H9 (cell line): ENCODE results near the gene GALNT12. TPM values are rescaled to one million over a fixed set of nuclear protein-coding genes. Genes with fewer than 3 reads are reported as not detected.

ENCODE experiments used
- DNase-seq: peaks from one replicate; pipeline ENCODE4 v3.0.0-alpha.2; 2017
- H2AFZ ChIP-seq: one replicate; pipeline ENCODE4 v1.6.1; 2013; ENCODE audit warnings: mild to moderate bottlenecking, low read length, control low read depth, moderate library complexity
- H2AK5ac ChIP-seq: 2 replicates; pipeline ENCODE4 v1.6.1; 2013; ENCODE audit warnings: low read length, control low read depth, mixed read lengths; ENCODE audit not compliant: insufficient read length
- H2BK120ac ChIP-seq: one replicate; pipeline ENCODE4 v1.6.1; 2013; ENCODE audit warnings: low read depth, mild to moderate bottlenecking, low read length, control low read depth, inconsistent platforms; ENCODE audit not compliant: poor library complexity, severe bottlenecking
- H2BK12ac ChIP-seq: 2 replicates; pipeline ENCODE4 v1.6.1; 2013; ENCODE audit warnings: low read length, control low read depth, mixed read lengths, low read depth; ENCODE audit not compliant: insufficient read length
- H2BK15ac ChIP-seq: 2 replicates; pipeline ENCODE4 v1.6.1; 2013; ENCODE audit warnings: low read depth, low read length, control low read depth
- H2BK20ac ChIP-seq: one replicate; pipeline ENCODE4 v1.6.1; 2013; ENCODE audit warnings: low read depth, mild to moderate bottlenecking, low read length, control low read depth, inconsistent platforms; ENCODE audit not compliant: poor library complexity, severe bottlenecking
- H2BK5ac ChIP-seq: 2 replicates; pipeline ENCODE4 v1.6.1; 2013; ENCODE audit warnings: low read length, control low read depth, mixed read lengths; ENCODE audit not compliant: insufficient read length
- H3K14ac ChIP-seq: 2 replicates; pipeline ENCODE4 v1.6.1; 2013; ENCODE audit warnings: low read length, control low read depth; ENCODE audit not compliant: insufficient read depth
- H3K18ac ChIP-seq: 2 replicates; pipeline ENCODE4 v1.6.1; 2013; ENCODE audit warnings: low read depth, mild to moderate bottlenecking, mixed read lengths, low read length, control low read depth; ENCODE audit not compliant: insufficient read length
- H3K23ac ChIP-seq: 2 replicates; pipeline ENCODE4 v1.6.1; 2013; ENCODE audit warnings: low read length, control low read depth, mixed read lengths, low read depth; ENCODE audit not compliant: insufficient read length
- H3K23me2 ChIP-seq: 2 replicates; pipeline ENCODE4 v1.6.1; 2013; ENCODE audit warnings: low read depth, mild to moderate bottlenecking, mixed read lengths, low read length, control low read depth; ENCODE audit not compliant: insufficient read length, poor library complexity, severe bottlenecking
- H3K27ac ChIP-seq: 2 replicates; pipeline ENCODE4 v1.5.1; 2013; ENCODE audit warnings: low read length, control low read depth, mixed read lengths, low read depth; ENCODE audit not compliant: insufficient read length
- H3K27me3 ChIP-seq: 2 replicates; pipeline ENCODE4 v1.6.1; 2013; ENCODE audit warnings: low read length, control low read depth, inconsistent platforms; ENCODE audit not compliant: insufficient read depth
- H3K4ac ChIP-seq: 2 replicates; pipeline ENCODE4 v1.6.1; 2013; ENCODE audit warnings: low read depth, mild to moderate bottlenecking, control low read depth, inconsistent platforms, low read length, moderate library complexity
- H3K4me1 ChIP-seq: 2 replicates; pipeline ENCODE4 v1.6.1; 2013; ENCODE audit warnings: low read length, control low read depth, inconsistent platforms; ENCODE audit not compliant: insufficient read depth
- H3K4me2 ChIP-seq: 2 replicates; pipeline ENCODE4 v1.6.1; 2013; ENCODE audit warnings: low read length, control low read depth, mixed read lengths; ENCODE audit not compliant: insufficient read length, insufficient read depth
- H3K56ac ChIP-seq: 2 replicates; pipeline ENCODE4 v1.6.1; 2013; ENCODE audit warnings: low read depth, mild to moderate bottlenecking, mixed read lengths, low read length, control low read depth; ENCODE audit not compliant: insufficient read length
- H3K79me1 ChIP-seq: 2 replicates; pipeline ENCODE4 v1.6.1; 2013; ENCODE audit warnings: low read depth, mild to moderate bottlenecking, moderate library complexity, low read length, control low read depth, inconsistent platforms; ENCODE audit not compliant: insufficient read depth, poor library complexity, severe bottlenecking
- H3K79me2 ChIP-seq: 2 replicates; pipeline ENCODE4 v1.6.1; 2013; ENCODE audit warnings: low read length, control low read depth, inconsistent platforms; ENCODE audit not compliant: insufficient read depth
- H3K9ac ChIP-seq: 2 replicates; pipeline ENCODE4 v1.6.1; 2013; ENCODE audit warnings: low read length, control low read depth, mixed read lengths; ENCODE audit not compliant: insufficient read length; ENCODE audit errors: extremely low read depth
- H3K9me3 ChIP-seq: one replicate; pipeline ENCODE4 v1.6.1; 2013; ENCODE audit warnings: low read depth, low read length, inconsistent platforms; ENCODE audit not compliant: control insufficient read depth
- H3T11ph ChIP-seq: one replicate; pipeline ENCODE4 v1.6.1; 2013; ENCODE audit warnings: mild to moderate bottlenecking, low read length, control low read depth, inconsistent platforms
- H4K20me1 ChIP-seq: one replicate; pipeline ENCODE4 v1.6.1; 2013; ENCODE audit not compliant: control insufficient read depth, insufficient read length, insufficient read depth
- H4K5ac ChIP-seq: 2 replicates; pipeline ENCODE4 v1.6.1; 2013; ENCODE audit warnings: low read depth, mild to moderate bottlenecking, mixed read lengths, low read length, control low read depth; ENCODE audit not compliant: insufficient read length
- H4K8ac ChIP-seq: replicated peaks from 2 replicates; pipeline ENCODE4 v1.6.1; 2013; ENCODE audit warnings: low read length, control low read depth, mixed read lengths, low read depth; ENCODE audit not compliant: insufficient read length
- H4K91ac ChIP-seq: 2 replicates; pipeline ENCODE4 v1.6.1; 2013; ENCODE audit warnings: low read depth, mild to moderate bottlenecking, moderate library complexity, mixed read lengths, low read length, control low read depth; ENCODE audit not compliant: insufficient read length
- H3K27ac Mint-ChIP-seq, 3 experiments: 2 replicates in 2 of 3; 3 replicates in 1 of 3; pipeline ENCODE4 v1.8.0; 2020 to 2021; ENCODE audit warnings: mixed read lengths in 3 of 3, mild to moderate bottlenecking in 1 of 3, moderate library complexity in 1 of 3
- H3K27me3 Mint-ChIP-seq: 2 replicates; pipeline ENCODE4 v1.8.0; 2021; ENCODE audit warnings: low read depth, mild to moderate bottlenecking, moderate library complexity, mixed read lengths
- H3K36me3 Mint-ChIP-seq, 3 experiments: 2 replicates in 2 of 3; 3 replicates in 1 of 3; pipeline ENCODE4 v1.8.0; 2020 to 2021; ENCODE audit warnings: low read depth in 3 of 3, mixed read lengths in 3 of 3; ENCODE audit not compliant: insufficient read depth in 1 of 3
- H3K4me1 Mint-ChIP-seq, 2 experiments: 2 replicates each; pipeline ENCODE4 v1.8.0; 2020; ENCODE audit warnings: mixed read lengths in 2 of 2
- H3K4me3 Mint-ChIP-seq, 2 experiments: 2 replicates in 1 of 2; 3 replicates in 1 of 2; pipeline ENCODE4 v1.8.0; 2020 to 2021; ENCODE audit warnings: mild to moderate bottlenecking in 2 of 2, mixed read lengths in 2 of 2, moderate library complexity in 1 of 2
- H3K9me3 Mint-ChIP-seq, 2 experiments: 2 replicates in 1 of 2; 3 replicates in 1 of 2; pipeline ENCODE4 v1.8.0; 2020; ENCODE audit warnings: mild to moderate bottlenecking in 2 of 2, mixed read lengths in 2 of 2, moderate library complexity in 1 of 2
- CTCF ChIP-seq: fragments of 200-600 bp; sonication (generic); conservative IDR thresholded peaks from 3 replicates; pipeline ENCODE4 v1.8.0; 2021; ENCODE audit warnings: antibody characterized with exemption, mild to moderate bottlenecking
- WGBS: extraction: QIAGEN DNeasy Blood & Tissue Kit; methylation state at CpG from one replicate; pipeline ENCODE4 v1.1.7; 2013; ENCODE audit warnings: missing lambda C conversion rate, low lambda C conversion rate, mixed read lengths; ENCODE audit not compliant: insufficient read length; ENCODE audit errors: extremely low coverage; 5-methylcytosine and 5-hydroxymethylcytosine counted together
- total RNA-seq: library from RNA; stranded (reverse); gene quantifications from 2 replicates; pipeline ENCODE4 v1.2.1, GENCODE V29; 2021

Gene GALNT12
- total RNA-seq, 1 experiment from 2014 or later = 18.0 TPM

- Histone ChIP-seq H2BK12ac (no peak overlapping the region), H2BK15ac (no peak overlapping the region), H4K5ac (no peak overlapping the region), H2AFZ (no peak overlapping the region), H4K8ac (no peak overlapping the region), H3K4me1 (no peaks in the 10 kb centered on the region), H3K79me1 (no peaks in the 10 kb centered on the region), H2AK5ac (no peak overlapping the region), H3K23me2 (no peaks in the 10 kb centered on the region), H3K4ac (no peak overlapping the region), H3K23ac (no peak overlapping the region), H2BK5ac (no peak overlapping the region), H2BK120ac (no peak overlapping the region), H2BK20ac (no peak overlapping the region), H3K56ac (no peak overlapping the region), H3T11ph (no peak overlapping the region), H4K20me1 (no peaks in the 10 kb centered on the region), H3K9me3 (no peaks in the 10 kb centered on the region), H4K91ac (no peak overlapping the region), H3K18ac (no peak overlapping the region), H3K4me2 (no peak overlapping the region), H3K27ac (no peak overlapping the region), H3K9ac (no peak overlapping the region), H3K14ac (no peak overlapping the region), H3K27me3 (no peaks in the 10 kb centered on the region), H3K79me2 (no peaks in the 10 kb centered on the region)
- Mint-ChIP-seq H3K9me3 (peaks cover 0 to 5% of the 10 kb centered on the region in 2 experiments; a peak in 4 of 5 replicates), H3K4me1 (no peaks in the 10 kb centered on the region), H3K27me3 (peaks cover 22% of the 10 kb centered on the region), H3K27ac (peak overlapping the region in 1 of 3 experiments; percentile 79; a peak in 1 of 7 replicates), H3K4me3 (no peak overlapping the region), H3K36me3 (no peaks in the 10 kb centered on the region)
- no peak for TF ChIP-seq CTCF
- WGBS = no CpG with 5 or more reads among the region's 4 CpGs
- no peak for DNase-seq
These were observed 60.1 kb downstream of the GALNT12 start for GRCh38 chr9:98867429-98868168.
